K562 (cell line): ENCODE results near the gene RER1. TPM values are rescaled to one million over a fixed set of nuclear protein-coding genes. Genes with fewer than 3 reads are reported as not detected.

Source experiments
- ARHGAP35 ChIP-seq: fragments of 450-650 bp; IDR thresholded peaks from 2 replicates; pipeline ENCODE4 v1.6.1; 2018; ENCODE audit not compliant: partially characterized antibody
- FOXP4 ChIP-seq: sonication (generic); formaldehyde crosslinking; IDR thresholded peaks from 2 replicates; pipeline ENCODE4 v1.8.0; 2022; ENCODE audit warnings: mild to moderate bottlenecking, missing genetic modification reagents, borderline replicate concordance
- GTF2F1 ChIP-seq: IDR thresholded peaks from 2 replicates; pipeline ENCODE4 v1.6.1; 2011; ENCODE audit warnings: low read depth, low read length, improper control_type of control experiment
- USF1 ChIP-seq: sonication (generic); formaldehyde crosslinking; IDR thresholded peaks from 2 replicates; pipeline ENCODE4 v1.9.0; 2022; ENCODE audit warnings: mild to moderate bottlenecking, missing genetic modification reagents
- polyA plus RNA-seq, 8 experiments: library from polyadenylated mRNA; depleted of rRNA in 4 of 8; stranded (reverse) in 5 of 8; unstranded in 3 of 8; fragments of >200 nt; fragmentation: Nextera tagmentation in 2 of 8; fragmentation: Illumina TruSeq in 1 of 8; extraction: Ambion mirVana in 2 of 8; extraction: Trizol in 1 of 8; gene quantifications; 2 replicates each; pipeline versions ENCODE4 v1.2.1 to v1.2.3, GENCODE V29; 2011 to 2014; ENCODE audit warnings: inconsistent platforms in 1 of 8, missing spikeins in 1 of 8
- total RNA-seq, 7 experiments: library from RNA; depleted of rRNA in 6 of 7; stranded (reverse); fragments of >200 nt in 6 of 7; fragmentation: Illumina TruSeq in 2 of 7; extraction: Trizol in 2 of 7; gene quantifications; 2 replicates each; pipeline versions ENCODE4 v1.2.1 to v1.2.3, GENCODE V29; 2011 to 2021; ENCODE audit warnings: low replicate concordance in 1 of 7
- TF ChIP-seq, protein P1 (sequence below): sonication (generic); formaldehyde crosslinking; IDR thresholded peaks from 2 replicates; pipeline ENCODE4 v1.9.0; 2022; ENCODE audit warnings: mild to moderate bottlenecking, missing genetic modification reagents

Gene RER1
- total and polyA plus RNA-seq, 9 of the 15 experiments (the other 6 are each of a cell fraction or from before 2014, with no cell fraction given) = 19.6 to 354 (median 183) TPM

GRCh38 chr1:2360588-2361364 is 30.9 kb upstream of the RER1 start (continued):
- TF ChIP-seq GTF2F1 = no peak
- TF ChIP-seq ARHGAP35 = no peak
- no peak for TF ChIP-seq FOXP4 (CRISPR knock-in tag)
- TF ChIP-seq, protein P1, sequence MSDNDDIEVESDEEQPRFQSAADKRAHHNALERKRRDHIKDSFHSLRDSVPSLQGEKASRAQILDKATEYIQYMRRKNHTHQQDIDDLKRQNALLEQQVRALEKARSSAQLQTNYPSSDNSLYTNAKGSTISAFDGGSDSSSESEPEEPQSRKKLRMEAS (CRISPR knock-in tag) = no peak
- TF ChIP-seq USF1 = no peak
- TF ChIP-seq, all 486 proteins: peak for 0
